Thoracic aorta (tissue), 2 donors: ENCODE measurements around the gene BMP6. TPM values are rescaled to one million over a fixed set of nuclear protein-coding genes. Genes with fewer than 3 reads are reported as not detected.

ENCODE experiments used
- ATAC-seq: fragments of 150-250 bp; one replicate; pipeline ENCODE4 v1.8.0; 2017; ENCODE audit warnings: low read depth; ENCODE audit not compliant: insufficient number of reproducible peaks, low FRiP score
- DNase-seq: peaks from one replicate; pipeline ENCODE4 v3.0.0-alpha.2; 2020; ENCODE audit warnings: low spot score
- H3K27ac ChIP-seq, 2 donors: fragments of 200-600 bp; sonication (generic); 1 replicate in 1 of 2; 2 replicates in 1 of 2; pipeline ENCODE4 v1.5.1; 2016; ENCODE audit warnings: mild to moderate bottlenecking in 2 of 2, moderate library complexity in 2 of 2
- H3K27me3 ChIP-seq: fragments of 200-600 bp; sonication (generic); replicated peaks from 2 replicates; pipeline ENCODE4 v1.6.0; 2016; ENCODE audit warnings: mild to moderate bottlenecking; ENCODE audit not compliant: insufficient read depth
- H3K36me3 ChIP-seq: fragments of 200-600 bp; sonication (generic); one replicate; pipeline ENCODE4 v1.5.1; 2016
- H3K4me1 ChIP-seq, 2 donors: fragments of 200-600 bp; sonication (generic); 1 replicate in 1 of 2; 2 replicates in 1 of 2; pipeline versions ENCODE4 v1.5.1 to v1.6.0; 2016; ENCODE audit warnings: low read depth in 2 of 2, mild to moderate bottlenecking in 1 of 2; ENCODE audit not compliant: control insufficient read depth in 1 of 2
- H3K4me3 ChIP-seq: fragments of 200-600 bp; sonication (generic); 2 replicates; pipeline ENCODE4 v1.5.1; 2016; ENCODE audit warnings: mild to moderate bottlenecking
- H3K9me3 ChIP-seq: fragments of 200-600 bp; sonication (generic); 2 replicates; pipeline ENCODE4 v1.5.1; 2016
- total RNA-seq, 2 donors: library from RNA; depleted of rRNA; stranded (reverse); fragments of >200 nt; gene quantifications; one replicate each; pipeline versions ENCODE4 v1.1.0 to v1.2.3, GENCODE V29; 2016
- TF ChIP-seq, protein P1 (sequence below): fragments of 200-600 bp; sonication (generic); IDR thresholded peaks from one replicate; pipeline ENCODE4 v1.5.1; 2019; ENCODE audit warnings: antibody characterized with exemption

Gene BMP6
- total RNA-seq, 2 donors from 2014 or later: 4.7 TPM

DNA sequence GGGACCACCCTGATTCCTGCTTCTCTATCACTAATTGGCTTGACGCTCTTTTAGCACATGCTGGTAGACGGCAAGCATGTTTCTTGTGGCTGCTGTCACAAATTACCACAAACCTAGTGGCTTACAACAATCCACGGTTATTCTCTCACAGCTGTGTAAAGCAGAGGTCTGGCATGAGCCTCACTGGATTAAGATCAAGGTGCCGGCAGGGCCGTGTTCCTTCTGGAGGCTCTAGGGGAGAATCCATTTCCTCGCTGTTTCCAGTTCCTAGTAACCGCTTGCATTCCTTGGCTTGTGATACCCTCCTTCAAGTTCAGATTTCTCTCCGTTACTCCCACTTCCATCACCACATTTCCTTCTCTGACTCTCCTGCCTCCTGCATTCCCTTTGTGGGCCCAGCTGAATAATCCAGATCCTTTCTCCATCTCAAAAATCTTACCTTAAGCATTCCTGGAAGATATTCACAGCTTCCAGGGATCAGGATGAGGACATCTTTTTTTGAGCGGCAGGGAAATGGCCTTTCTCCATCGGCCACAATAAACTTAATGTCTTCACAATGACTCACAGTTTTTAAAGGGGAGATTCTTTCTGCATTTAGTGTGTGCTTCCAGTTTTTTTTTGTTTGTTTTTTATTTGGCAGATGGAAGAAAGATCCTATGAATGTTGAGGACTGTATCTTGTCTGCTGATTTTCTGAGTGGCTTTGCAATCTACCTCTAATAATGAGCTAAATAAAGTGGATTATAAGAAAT, 39.9 kb downstream of the BMP6 start:
- Histone ChIP-seq H3K4me3 (no peak overlapping the region), H3K27me3 (no peaks in the 10 kb centered on the region), H3K36me3 (no peaks in the 10 kb centered on the region), H3K9me3 (no peaks in the 10 kb centered on the region), H3K4me1 (no peaks in the 10 kb centered on the region), H3K27ac (no peak overlapping the region)
- DNase-seq (no peak), ATAC-seq (no peak)
- TF ChIP-seq, protein P1, sequence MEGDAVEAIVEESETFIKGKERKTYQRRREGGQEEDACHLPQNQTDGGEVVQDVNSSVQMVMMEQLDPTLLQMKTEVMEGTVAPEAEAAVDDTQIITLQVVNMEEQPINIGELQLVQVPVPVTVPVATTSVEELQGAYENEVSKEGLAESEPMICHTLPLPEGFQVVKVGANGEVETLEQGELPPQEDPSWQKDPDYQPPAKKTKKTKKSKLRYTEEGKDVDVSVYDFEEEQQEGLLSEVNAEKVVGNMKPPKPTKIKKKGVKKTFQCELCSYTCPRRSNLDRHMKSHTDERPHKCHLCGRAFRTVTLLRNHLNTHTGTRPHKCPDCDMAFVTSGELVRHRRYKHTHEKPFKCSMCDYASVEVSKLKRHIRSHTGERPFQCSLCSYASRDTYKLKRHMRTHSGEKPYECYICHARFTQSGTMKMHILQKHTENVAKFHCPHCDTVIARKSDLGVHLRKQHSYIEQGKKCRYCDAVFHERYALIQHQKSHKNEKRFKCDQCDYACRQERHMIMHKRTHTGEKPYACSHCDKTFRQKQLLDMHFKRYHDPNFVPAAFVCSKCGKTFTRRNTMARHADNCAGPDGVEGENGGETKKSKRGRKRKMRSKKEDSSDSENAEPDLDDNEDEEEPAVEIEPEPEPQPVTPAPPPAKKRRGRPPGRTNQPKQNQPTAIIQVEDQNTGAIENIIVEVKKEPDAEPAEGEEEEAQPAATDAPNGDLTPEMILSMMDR: no peak

DNA sequence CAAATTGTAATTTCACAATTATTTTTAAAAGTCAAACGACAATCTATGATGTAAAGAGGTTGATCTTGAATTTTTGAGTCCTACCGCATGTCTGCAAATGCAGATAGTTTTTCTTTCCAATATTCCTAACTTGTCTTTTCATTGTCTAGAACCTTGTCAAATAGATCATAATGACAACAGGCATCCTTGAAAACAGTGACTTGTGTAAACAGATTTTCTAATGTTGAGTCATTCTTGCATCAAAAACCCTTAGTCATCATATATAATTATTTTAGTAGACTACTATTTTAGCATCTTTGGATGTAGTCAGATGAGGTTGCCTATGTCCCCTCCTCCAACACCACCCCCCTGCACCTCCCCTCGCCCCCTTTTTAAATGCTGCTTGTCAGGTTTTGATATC, 43.8 kb downstream of the BMP6 start:
- TF ChIP-seq, protein P1: no peak
- no peak overlapping the region for H3K27ac ChIP-seq
- H3K27me3 ChIP-seq: no peaks in the 10 kb centered on the region
- H3K9me3 ChIP-seq: no peaks in the 10 kb centered on the region
- no peaks in the 10 kb centered on the region for H3K36me3 ChIP-seq
- DNase-seq: no peak
- ATAC-seq: no peak
- no peaks in the 10 kb centered on the region for H3K4me1 ChIP-seq
- no peak overlapping the region for H3K4me3 ChIP-seq

DNA sequence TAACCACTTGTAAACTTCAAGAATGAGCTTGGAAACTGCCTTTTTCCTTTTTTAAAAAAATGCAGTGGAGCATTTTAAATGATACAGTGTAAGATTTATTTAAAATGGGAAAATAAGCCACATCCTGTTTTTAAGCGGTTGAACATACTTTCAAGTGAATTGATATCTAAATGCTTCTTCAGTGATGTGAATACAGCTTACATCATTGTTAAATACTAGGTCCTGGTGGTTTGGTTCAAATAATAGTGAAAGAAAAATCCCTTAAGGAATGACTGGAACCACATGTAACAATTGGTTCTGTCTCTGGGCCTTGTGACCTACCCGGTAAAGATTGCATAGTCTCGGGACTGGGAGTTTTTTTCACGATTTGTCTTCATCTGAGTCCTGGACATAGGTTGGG, 44.2 kb downstream of the BMP6 start:
- DNase-seq: no peak
- Histone ChIP-seq H3K4me1 (no peaks in the 10 kb centered on the region), H3K4me3 (no peak overlapping the region), H3K36me3 (no peaks in the 10 kb centered on the region), H3K27me3 (no peaks in the 10 kb centered on the region), H3K27ac (no peak overlapping the region), H3K9me3 (no peaks in the 10 kb centered on the region)
- TF ChIP-seq, protein P1: no peak
- no peak for ATAC-seq

DNA sequence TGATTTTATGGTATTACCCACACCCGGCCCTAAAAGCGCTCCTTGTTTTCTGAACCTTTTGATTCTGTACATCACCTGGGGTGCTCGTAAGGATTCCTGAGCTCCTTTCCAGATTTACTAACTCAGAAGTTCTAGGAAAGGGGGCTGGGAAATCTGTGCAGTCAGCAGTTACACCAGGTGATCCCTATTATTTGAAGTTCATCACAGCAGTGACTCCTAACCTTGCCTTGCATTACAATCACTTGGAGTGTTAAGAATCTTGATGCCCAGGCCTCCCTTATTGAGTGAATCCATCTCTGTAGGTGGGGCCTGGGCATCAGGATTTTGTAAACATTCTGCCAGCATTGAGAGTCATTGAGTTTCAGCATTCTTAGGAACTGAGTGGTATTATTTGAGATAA, 44.7 kb downstream of the BMP6 start:
- no peak overlapping the region for H3K4me3 ChIP-seq
- TF ChIP-seq, protein P1: no peak
- no peak overlapping the region for H3K27ac ChIP-seq
- no peak for ATAC-seq
- H3K9me3 ChIP-seq: no peaks in the 10 kb centered on the region
- H3K36me3 ChIP-seq: no peaks in the 10 kb centered on the region
- H3K27me3 ChIP-seq: no peaks in the 10 kb centered on the region
- no peaks in the 10 kb centered on the region for H3K4me1 ChIP-seq
- no peak for DNase-seq

DNA sequence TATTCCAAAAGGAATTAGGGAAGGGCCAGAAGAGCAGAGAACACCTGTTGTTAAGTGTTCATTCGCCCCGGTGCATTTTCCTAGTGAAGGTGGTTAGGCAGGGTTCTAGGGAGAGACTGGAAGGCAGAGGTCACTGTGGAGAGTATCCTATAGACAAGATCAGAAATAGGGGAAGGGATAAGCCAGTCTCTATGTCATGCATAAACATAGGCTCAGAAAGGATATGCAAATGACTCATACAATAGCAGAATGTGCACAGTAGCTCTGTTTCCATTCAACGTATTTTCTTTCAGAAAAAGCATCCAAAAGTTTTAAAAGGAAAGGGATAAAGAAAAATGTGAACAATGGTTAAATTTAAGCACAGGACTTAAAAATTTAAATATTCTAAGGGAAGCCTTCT, 47.4 kb downstream of the BMP6 start:
- H3K4me3 ChIP-seq: no peak overlapping the region
- H3K9me3 ChIP-seq: no peaks in the 10 kb centered on the region
- DNase-seq (no peak), ATAC-seq (no peak)
- TF ChIP-seq, protein P1: no peak
- no peaks in the 10 kb centered on the region for H3K27me3 ChIP-seq
- H3K4me1 ChIP-seq: no peaks in the 10 kb centered on the region
- no peaks in the 10 kb centered on the region for H3K36me3 ChIP-seq
- no peak overlapping the region for H3K27ac ChIP-seq
